CD4-positive, alpha-beta T cell (primary cell): Measurements from ENCODE around the gene TET2. TPM values are rescaled to one million over a fixed set of nuclear protein-coding genes. Genes with fewer than 3 reads are reported as not detected.

ENCODE experiments used
- ATAC-seq: fragments of 200-7000 bp; cut with Tn5 transposase; one replicate; pipeline ENCODE4 v1.10.0; 2022; ENCODE audit warnings: mild to moderate bottlenecking; ENCODE audit not compliant: poor library complexity
- CTCF ChIA-PET: fragments of 350-600 bp; sonication (Branson Sonifier 250); formaldehyde crosslinking; loops from one replicate; lab custom pipeline; 2021; ENCODE audit warnings: antibody characterized with exemption, inconsistent platforms; lab: Charles Lee
- POLR2A ChIA-PET: fragments of 350-600 bp; sonication (Branson Sonifier 250); formaldehyde crosslinking; loops from one replicate; lab custom pipeline; 2021; ENCODE audit warnings: antibody characterized with exemption, inconsistent platforms; lab: Charles Lee
- DNase-seq, 14 experiments: peaks; one replicate each; pipeline ENCODE4 v3.0.0-alpha.2; 2013 to 2020; ENCODE audit warnings: mixed read lengths in 2 of 14
- H3K27ac ChIP-seq, 2 donors: one replicate each; pipeline versions ENCODE4 v1.5.1 to v1.7.0; 2013; ENCODE audit warnings: low read length in 2 of 2, low read depth in 1 of 2, mild to moderate bottlenecking in 1 of 2
- H3K27me3 ChIP-seq, 2 experiments: 1 replicate in 1 of 2; 2 replicates in 1 of 2; pipeline versions ENCODE4 v1.6.1 to v1.7.0; 2013; ENCODE audit warnings: low read length in 2 of 2, control low read depth in 1 of 2, mild to moderate bottlenecking in 1 of 2, moderate library complexity in 1 of 2; ENCODE audit not compliant: insufficient read depth in 2 of 2, control insufficient read depth in 1 of 2
- H3K36me3 ChIP-seq: one replicate; pipeline ENCODE4 v1.6.1; 2013; ENCODE audit warnings: low read length, control low read depth; ENCODE audit not compliant: insufficient read depth
- H3K4me1 ChIP-seq: one replicate; pipeline ENCODE4 v1.6.1; 2013; ENCODE audit warnings: low read length, control low read depth; ENCODE audit not compliant: insufficient read depth
- H3K4me3 ChIP-seq: one replicate; pipeline ENCODE4 v1.5.1; 2013; ENCODE audit warnings: mild to moderate bottlenecking, low read length, moderate library complexity
- H3K9me3 ChIP-seq, 2 experiments: 1 replicate in 1 of 2; 2 replicates in 1 of 2; pipeline versions ENCODE4 v1.6.1 to v1.7.0; 2013; ENCODE audit warnings: low read length in 2 of 2, mild to moderate bottlenecking in 2 of 2, control low read depth in 1 of 2, moderate library complexity in 1 of 2; ENCODE audit not compliant: control insufficient read depth in 1 of 2, insufficient read depth in 1 of 2
- H3K27ac Mint-ChIP-seq: one replicate; pipeline ENCODE4 v1.8.0; 2020; ENCODE audit warnings: mixed read lengths
- H3K27me3 Mint-ChIP-seq: one replicate; pipeline ENCODE4 v1.8.0; 2021; ENCODE audit warnings: mixed read lengths
- H3K36me3 Mint-ChIP-seq: one replicate; pipeline ENCODE4 v1.8.0; 2021; ENCODE audit warnings: low read depth, mixed read lengths
- H3K4me1 Mint-ChIP-seq: one replicate; pipeline ENCODE4 v1.8.0; 2021; ENCODE audit warnings: low read depth, mixed read lengths
- H3K4me3 Mint-ChIP-seq: one replicate; pipeline ENCODE4 v1.8.0; 2020; ENCODE audit warnings: mild to moderate bottlenecking, mixed read lengths
- H3K9me3 Mint-ChIP-seq: one replicate; pipeline ENCODE4 v1.8.0; 2020; ENCODE audit warnings: mixed read lengths
- intact Hi-C, 2 experiments: fragments of 100-400 bp; cut with DNase I in 1 of 2; cut with micrococcal nuclease in 1 of 2; formaldehyde crosslinking; loops; one replicate each; pipeline versions ENCODE4 v1.15.1 to v1.9.0; 2023 to 2025; cut with DNase I, micrococcal nuclease
- total RNA-seq, 174 experiments: library from RNA in 2 of 174; stranded (reverse) in 2 of 174; gene quantifications; one replicate each; pipeline ENCODE4 v1.2.3 and lab custom pipeline; 2021 to 2026
- TF ChIP-seq, protein P1 (sequence below): fragments of 200-600 bp; IDR thresholded peaks from one replicate; pipeline ENCODE4 v1.8.0; 2022; ENCODE audit warnings: antibody characterized with exemption, mild to moderate bottlenecking

TET2 gene
- total RNA-seq, 2 experiments from 2014 or later, result 31.0 to 32.0 TPM

GRCh38 chr4:105248613-105249012 lies 101.9 kb downstream of the TET2 start:
- ATAC-seq (no peak), DNase-seq (no peak)
- no peaks in the 10 kb centered on the region for H3K4me1 ChIP-seq
- intact Hi-C loops, result no loop called here
- ChIA-PET CTCF (interaction anchor here (0.7 to 1.2 kb wide), 2 partner anchors 29 to 46 kb away, joined by 3 read pairs; no protein-coding TSS in a partner anchor), POLR2A (no interaction called here)
- no peaks in the 10 kb centered on the region for H3K4me1 Mint-ChIP-seq
- no peak overlapping the region for H3K27ac ChIP-seq
- TF ChIP-seq, protein P1, sequence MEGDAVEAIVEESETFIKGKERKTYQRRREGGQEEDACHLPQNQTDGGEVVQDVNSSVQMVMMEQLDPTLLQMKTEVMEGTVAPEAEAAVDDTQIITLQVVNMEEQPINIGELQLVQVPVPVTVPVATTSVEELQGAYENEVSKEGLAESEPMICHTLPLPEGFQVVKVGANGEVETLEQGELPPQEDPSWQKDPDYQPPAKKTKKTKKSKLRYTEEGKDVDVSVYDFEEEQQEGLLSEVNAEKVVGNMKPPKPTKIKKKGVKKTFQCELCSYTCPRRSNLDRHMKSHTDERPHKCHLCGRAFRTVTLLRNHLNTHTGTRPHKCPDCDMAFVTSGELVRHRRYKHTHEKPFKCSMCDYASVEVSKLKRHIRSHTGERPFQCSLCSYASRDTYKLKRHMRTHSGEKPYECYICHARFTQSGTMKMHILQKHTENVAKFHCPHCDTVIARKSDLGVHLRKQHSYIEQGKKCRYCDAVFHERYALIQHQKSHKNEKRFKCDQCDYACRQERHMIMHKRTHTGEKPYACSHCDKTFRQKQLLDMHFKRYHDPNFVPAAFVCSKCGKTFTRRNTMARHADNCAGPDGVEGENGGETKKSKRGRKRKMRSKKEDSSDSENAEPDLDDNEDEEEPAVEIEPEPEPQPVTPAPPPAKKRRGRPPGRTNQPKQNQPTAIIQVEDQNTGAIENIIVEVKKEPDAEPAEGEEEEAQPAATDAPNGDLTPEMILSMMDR, result no peak
- H3K27me3 ChIP-seq, result no peaks in the 10 kb centered on the region
- no peaks in the 10 kb centered on the region for H3K27me3 Mint-ChIP-seq
- no peak overlapping the region for H3K4me3 Mint-ChIP-seq
- H3K9me3 Mint-ChIP-seq, result peaks cover 4% of the 10 kb centered on the region
- no peaks in the 10 kb centered on the region for H3K9me3 ChIP-seq
- H3K36me3 Mint-ChIP-seq, result peaks cover 58% of the 10 kb centered on the region
- no peak overlapping the region for H3K4me3 ChIP-seq
- H3K27ac Mint-ChIP-seq, result no peak overlapping the region
- peaks cover 2% of the 10 kb centered on the region for H3K36me3 ChIP-seq

DNA sequence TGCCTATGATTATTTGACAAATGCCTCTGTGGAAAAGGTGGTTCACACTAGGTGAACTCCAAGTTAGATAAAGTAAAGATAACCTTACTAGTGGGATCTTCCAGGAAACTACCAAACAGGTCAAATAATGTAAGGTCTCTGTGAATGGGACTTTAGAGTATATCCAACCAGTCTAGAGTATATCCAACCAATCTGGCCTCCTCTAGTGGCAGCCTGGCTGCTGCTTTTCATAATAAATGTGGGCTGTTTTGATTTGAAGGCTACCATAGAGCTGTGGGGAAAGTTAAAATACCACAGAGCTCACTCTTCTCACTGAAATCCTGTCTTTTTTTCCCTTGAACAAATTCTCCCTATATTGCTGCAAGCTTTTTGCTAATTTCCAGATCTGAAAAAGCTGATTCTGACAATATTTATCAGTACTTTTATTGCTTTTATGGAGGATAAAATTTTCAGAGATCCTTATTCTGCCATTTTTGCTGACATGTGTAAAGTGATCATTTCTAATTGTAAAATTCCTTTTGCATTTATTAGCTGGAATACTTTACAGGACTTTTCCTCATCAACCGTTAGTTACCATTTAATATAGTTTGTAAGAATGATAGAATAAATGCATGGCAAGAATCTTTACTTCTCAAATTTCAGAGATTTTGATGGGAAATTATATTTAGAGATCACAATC lies 111.3 kb downstream of the TET2 start:
- peaks cover 87% of the 10 kb centered on the region for H3K36me3 Mint-ChIP-seq
- Histone ChIP-seq H3K4me1 (no peaks in the 10 kb centered on the region), H3K9me3 (peaks cover 0 to 11% of the 10 kb centered on the region in 2 experiments), H3K27me3 (no peaks in the 10 kb centered on the region), H3K27ac (no peak overlapping the region), H3K36me3 (peaks cover 21% of the 10 kb centered on the region), H3K4me3 (no peak overlapping the region)
- CTCF ChIA-PET, result interaction anchor here (0.8 kb wide), 1 partner anchor 21 kb away, joined by 3 read pairs; no protein-coding TSS in a partner anchor
- TF ChIP-seq, protein P1, result no peak
- H3K27me3 Mint-ChIP-seq, result no peaks in the 10 kb centered on the region
- no peaks in the 10 kb centered on the region for H3K4me1 Mint-ChIP-seq
- intact Hi-C loops, result no loop called here
- POLR2A ChIA-PET, result no interaction called here
- DNase-seq (no peak), ATAC-seq (no peak)
- peaks cover 7% of the 10 kb centered on the region for H3K9me3 Mint-ChIP-seq
- H3K4me3 Mint-ChIP-seq, result no peak overlapping the region
- no peak overlapping the region for H3K27ac Mint-ChIP-seq

DNA sequence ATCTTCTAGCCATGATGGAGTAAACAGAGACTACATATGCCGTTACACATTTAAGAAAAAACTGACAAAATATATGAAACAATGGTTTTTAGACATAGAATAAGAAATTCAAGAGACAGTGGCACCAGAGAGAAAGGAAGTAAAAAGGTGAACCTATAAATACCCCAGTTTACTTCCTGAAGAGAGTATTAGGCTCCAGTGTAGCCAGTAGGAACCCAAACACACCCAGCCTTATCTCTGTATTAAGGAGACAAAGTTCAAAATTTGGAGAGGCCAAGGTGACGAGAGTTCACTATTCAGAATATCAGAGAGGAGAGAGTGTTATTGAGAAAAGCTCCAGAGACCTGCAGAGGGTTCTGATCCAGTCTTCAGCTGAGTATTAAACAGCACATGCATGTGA lies 119.0 kb downstream of the TET2 start:
- no peaks in the 10 kb centered on the region for H3K27me3 Mint-ChIP-seq
- H3K36me3 Mint-ChIP-seq, result peaks cover 85% of the 10 kb centered on the region
- H3K4me3 ChIP-seq, result no peak overlapping the region
- no peaks in the 10 kb centered on the region for H3K4me1 Mint-ChIP-seq
- ChIA-PET CTCF (no interaction called here), POLR2A (no interaction called here)
- ATAC-seq, result no peak
- TF ChIP-seq, protein P1, result no peak
- H3K4me3 Mint-ChIP-seq, result no peak overlapping the region
- H3K36me3 ChIP-seq, result peaks cover 30% of the 10 kb centered on the region
- H3K27ac ChIP-seq, result no peak overlapping the region
- no peaks in the 10 kb centered on the region for H3K4me1 ChIP-seq
- no peak overlapping the region for H3K27ac Mint-ChIP-seq
- intact Hi-C loops, result no loop called here
- no peak for DNase-seq
- no peaks in the 10 kb centered on the region for H3K27me3 ChIP-seq
- H3K9me3 ChIP-seq, result no peaks in the 10 kb centered on the region
- H3K9me3 Mint-ChIP-seq, result no peaks in the 10 kb centered on the region
